HepG2 (cell line): ENCODE measurements around the gene ANKRD44. TPM values are rescaled to one million over a fixed set of nuclear protein-coding genes. Genes with fewer than 3 reads are reported as not detected.
"Not testable (repeated sequence)": the region's sequence is repeated elsewhere in the genome, so short reads cannot be mapped to it uniquely, and the experiment has no call there.

Experiments
- ATAC-seq: fragments of 200-7000 bp; cut with Tn5 transposase; 3 replicates; pipeline ENCODE4 v1.9.1; 2020; ENCODE audit warnings: mild to moderate bottlenecking, moderate library complexity
- BruUV-seq: library from RNA; stranded (reverse); fragments of 400-500 nt; replicated peaks from 2 replicates; lab custom pipeline; 2021; lab: Mats Ljungman, UMichigan
- CTCF ChIA-PET: fragments of 300-600 bp; formaldehyde crosslinking; extraction: SDS; loops from one replicate; lab custom pipeline; 2021; ENCODE audit warnings: low total read pairs, inconsistent platforms, low intra/inter-chr PET ratio; lab: Yijun Ruan, JAX
- POLR2A ChIA-PET: fragments of 350-600 bp; sonication (Branson Sonifier 250); formaldehyde crosslinking; loops from one replicate; lab custom pipeline; 2020; ENCODE audit warnings: antibody characterized with exemption, inconsistent platforms; lab: Yijun Ruan, JAX
- DNase-seq: peaks from one replicate; pipeline ENCODE4 v3.0.0-alpha.2; 2015; ENCODE audit warnings: low spot score
- FAIRE-seq: peaks from 3 replicates; lab custom pipeline; 2011; peaks lifted over from hg19 to GRCh38; lab: Jason Lieb, UNC
- H2AFZ ChIP-seq: one replicate; pipeline ENCODE4 v1.6.1; 2011; ENCODE audit warnings: low read length, inconsistent platforms
- H3K27ac ChIP-seq: fragments of 300-600 bp; 3 replicates; pipeline ENCODE4 v1.8.0; 2011; ENCODE audit warnings: mixed run types, mild to moderate bottlenecking, mixed read lengths, low read length, inconsistent platforms; ENCODE audit not compliant: insufficient read depth; ENCODE audit errors: extremely low read length
- H3K27me3 ChIP-seq, 2 experiments: fragments of 200-600 bp in 1 of 2; 2 replicates in 1 of 2; 3 replicates in 1 of 2; pipeline versions ENCODE4 v1.6.0 to v1.8.0; 2011; ENCODE audit warnings: low read length in 2 of 2, mild to moderate bottlenecking in 2 of 2, moderate library complexity in 2 of 2, inconsistent platforms in 1 of 2; ENCODE audit not compliant: insufficient read depth in 2 of 2, control insufficient read depth in 1 of 2
- H3K36me3 ChIP-seq, 2 experiments: fragments of 200-600 bp in 1 of 2; replicated peaks in 1 of 2; 2 replicates in 1 of 2; 3 replicates in 1 of 2; pipeline versions ENCODE4 v1.5.1 to v1.8.0; 2011; ENCODE audit warnings: low read length in 2 of 2, inconsistent platforms in 1 of 2; ENCODE audit not compliant: insufficient read depth in 2 of 2, control insufficient read depth in 1 of 2
- H3K4me1 ChIP-seq: 2 replicates; pipeline ENCODE4 v1.5.1; 2012; ENCODE audit warnings: low read length, inconsistent platforms; ENCODE audit not compliant: insufficient read depth
- H3K4me2 ChIP-seq: 2 replicates; pipeline ENCODE4 v1.6.0; 2011; ENCODE audit warnings: low read depth, low read length, inconsistent platforms
- H3K4me3 ChIP-seq, 3 experiments: fragments of 200-600 bp in 1 of 3; sonication (generic), shearing (Covaris generic) in 1 of 3; replicated peaks in 1 of 3; 2 replicates each; pipeline ENCODE4 v1.5.1; 2011 to 2016; ENCODE audit warnings: low read length in 3 of 3, inconsistent platforms in 2 of 3, low read depth in 2 of 3, mild to moderate bottlenecking in 2 of 3, control low read depth in 1 of 3, mixed read lengths in 1 of 3; ENCODE audit not compliant: insufficient read depth in 1 of 3
- H3K79me2 ChIP-seq: one replicate; pipeline ENCODE4 v1.6.1; 2011; ENCODE audit warnings: low read length, inconsistent platforms; ENCODE audit not compliant: insufficient read depth
- H3K9ac ChIP-seq: 2 replicates; pipeline ENCODE4 v1.6.0; 2011; ENCODE audit warnings: mild to moderate bottlenecking, low read depth, low read length, inconsistent platforms; ENCODE audit not compliant: insufficient read depth
- H3K9me3 ChIP-seq: 2 replicates; pipeline ENCODE4 v1.5.1; 2012; ENCODE audit warnings: mild to moderate bottlenecking, low read length
- H4K20me1 ChIP-seq: 2 replicates; pipeline ENCODE4 v1.6.0; 2011; ENCODE audit warnings: inconsistent platforms, mild to moderate bottlenecking, low read length, moderate library complexity; ENCODE audit not compliant: insufficient read depth
- FOSL2 ChIP-seq: sonication (generic); formaldehyde crosslinking; IDR thresholded peaks from 2 replicates; pipeline ENCODE4 v1.4.0; 2020; ENCODE audit warnings: missing genetic modification reagents
- FOXC1 ChIP-seq: sonication (generic); formaldehyde crosslinking; IDR thresholded peaks from 2 replicates; pipeline ENCODE4 v1.8.0; 2022; ENCODE audit warnings: mild to moderate bottlenecking, missing genetic modification reagents, borderline replicate concordance
- KMT2A ChIP-seq: sonication (generic); formaldehyde crosslinking; IDR thresholded peaks from 2 replicates; pipeline ENCODE4 v1.4.0; 2020; ENCODE audit warnings: missing genetic modification reagents
- MEIS2 ChIP-seq: sonication (generic); formaldehyde crosslinking; IDR thresholded peaks from 2 replicates; pipeline ENCODE4 v1.9.0; 2021; ENCODE audit warnings: mild to moderate bottlenecking, missing genetic modification reagents
- MXI1 ChIP-seq: IDR thresholded peaks from 3 replicates; pipeline ENCODE4 v1.6.1; 2012; ENCODE audit warnings: low read depth, low read length, inconsistent platforms, borderline replicate concordance
- NCOA2 ChIP-seq: sonication (generic); formaldehyde crosslinking; IDR thresholded peaks from 2 replicates; pipeline ENCODE4 v1.8.0; 2022; ENCODE audit warnings: inconsistent platforms
- NFE2L1 ChIP-seq: sonication (generic); formaldehyde crosslinking; IDR thresholded peaks from 2 replicates; pipeline ENCODE4 v1.4.0; 2020; ENCODE audit warnings: missing genetic modification reagents, mild to moderate bottlenecking, borderline replicate concordance
- TAF1 ChIP-seq: sonication (generic); formaldehyde crosslinking; IDR thresholded peaks from 2 replicates; pipeline ENCODE4 v1.4.0; 2020; ENCODE audit warnings: missing genetic modification reagents
- THRA ChIP-seq: sonication (generic); formaldehyde crosslinking; IDR thresholded peaks from 2 replicates; pipeline ENCODE4 v1.4.0; 2020; ENCODE audit warnings: missing genetic modification reagents, borderline replicate concordance
- ZFP82 ChIP-seq: sonication (generic); formaldehyde crosslinking; IDR thresholded peaks from 2 replicates; pipeline ENCODE4 v1.5.1; 2020; ENCODE audit warnings: mild to moderate bottlenecking, missing genetic modification reagents, borderline replicate concordance
- ZMYM4 ChIP-seq: sonication (generic); formaldehyde crosslinking; IDR thresholded peaks from 2 replicates; pipeline ENCODE4 v1.8.1; 2023; ENCODE audit warnings: mild to moderate bottlenecking, missing genetic modification reagents
- ZNF253 ChIP-seq: sonication (generic); formaldehyde crosslinking; IDR thresholded peaks from 2 replicates; pipeline ENCODE4 v1.8.0; 2022; ENCODE audit warnings: mild to moderate bottlenecking, missing genetic modification reagents, borderline replicate concordance
- ZNF430 ChIP-seq: sonication (generic); formaldehyde crosslinking; IDR thresholded peaks from 2 replicates; pipeline ENCODE4 v1.9.0; 2021; ENCODE audit warnings: mild to moderate bottlenecking, missing genetic modification reagents
- ZNF580 ChIP-seq: IDR thresholded peaks from 2 replicates; pipeline ENCODE4 v1.6.1; 2016; ENCODE audit warnings: low read depth, borderline replicate concordance
- ZNF644 ChIP-seq: IDR thresholded peaks from 2 replicates; pipeline ENCODE4 v1.6.1; 2016; ENCODE audit warnings: low read depth
- ZNF740 ChIP-seq: sonication (generic); formaldehyde crosslinking; IDR thresholded peaks from 2 replicates; pipeline ENCODE4 v1.4.0; 2020; ENCODE audit warnings: missing genetic modification reagents
- WGBS: methylation state at CpG from one replicate; pipeline ENCODE4 v1.1.6; 2017; ENCODE audit warnings: low lambda C conversion rate; 5-methylcytosine and 5-hydroxymethylcytosine counted together
- in situ Hi-C: cut with HindIII; loops from 2 replicates; pipeline ENCODE4 v1.10.0; 2017; ENCODE audit warnings: low pct_unique_long_range_greater_than_20kb; ENCODE audit not compliant: extremely low pct_ligation_motif_present
- intact Hi-C: fragments of 100-400 bp; cut with micrococcal nuclease; formaldehyde crosslinking; loops from one replicate; pipeline ENCODE4 v1.10.0; 2022; ENCODE audit not compliant: unreplicated experiment
- polyA plus RNA-seq, 8 experiments: library from polyadenylated mRNA; depleted of rRNA in 3 of 8; stranded (reverse) in 7 of 8; unstranded in 1 of 8; fragments of >200 nt; fragmentation: Illumina TruSeq in 4 of 8; extraction: Trizol in 4 of 8; gene quantifications; 2 replicates each; pipeline versions ENCODE4 v1.2.1 to v1.2.3, GENCODE V29; 2011 to 2016; ENCODE audit warnings: low read depth in 4 of 8, missing spikeins in 1 of 8, mixed read lengths in 1 of 8; ENCODE audit not compliant: insufficient read depth in 1 of 8
- total RNA-seq, 5 experiments: library from RNA; depleted of rRNA; stranded (reverse); fragments of >200 nt; fragmentation: Illumina TruSeq; extraction: Trizol; gene quantifications; 2 replicates each; pipeline ENCODE4 v1.2.3, GENCODE V29; 2016; ENCODE audit warnings: low read depth in 1 of 5

ANKRD44 gene
- total and polyA plus RNA-seq, 2 of the 13 experiments (the other 11 are each of a cell fraction or from before 2014, with no cell fraction given): 0.04 to 0.11 TPM

GRCh38 chr2:197008741-197009341 lies 301.7 kb downstream of the ANKRD44 start:
- CTCF ChIA-PET: not testable (repeated sequence)

GRCh38 chr2:197007716-197008628 lies 302.6 kb downstream of the ANKRD44 start:
- POLR2A ChIA-PET: no interaction called here
- in situ Hi-C loops (no loop called here), intact Hi-C loops (no loop called here)
- CTCF ChIA-PET: no interaction called here
- Histone ChIP-seq H3K4me1 (peaks cover 11% of the 10 kb centered on the region), H3K36me3 (no peaks in the 10 kb centered on the region), H2AFZ (no peak overlapping the region), H3K27me3 (peaks cover 0 to 8% of the 10 kb centered on the region in 2 experiments; a peak in 1 of 5 replicates), H3K79me2 (no peaks in the 10 kb centered on the region), H3K4me3 (no peak overlapping the region), H3K4me2 (no peak overlapping the region), H3K9me3 (no peaks in the 10 kb centered on the region), H3K9ac (no peak overlapping the region), H4K20me1 (no peaks in the 10 kb centered on the region), H3K27ac (no peak overlapping the region)
- WGBS: 32% methylated on average over 4 of the region's 4 CpGs
- no TSS peak for BruUV-seq
- no peak for DNase-seq
- no peak for FAIRE-seq
- no peak for ATAC-seq
- TF ChIP-seq ZNF580 (CRISPR knock-in tag) (no peak), MEIS2 (CRISPR knock-in tag) (no peak), ZNF740 (CRISPR knock-in tag) (no peak), ZNF644 (CRISPR knock-in tag) (no peak), THRA (CRISPR knock-in tag) (no peak), FOXC1 (no peak), KMT2A (CRISPR knock-in tag) (no peak), ZNF253 (CRISPR knock-in tag) (no peak), TAF1 (CRISPR knock-in tag) (no peak), ZFP82 (no peak), MXI1 (no peak), ZMYM4 (CRISPR knock-in tag) (no peak), NFE2L1 (no peak), ZNF430 (CRISPR knock-in tag) (no peak), NCOA2 (no peak), FOSL2 (CRISPR knock-in tag) (no peak)

More at GRCh38 chr2:197008741-197009341, 301.7 kb downstream of the ANKRD44 start:
- DNase-seq, H3K9ac ChIP-seq, H4K20me1 ChIP-seq, in situ Hi-C loops, H3K4me2 ChIP-seq, POLR2A ChIA-PET, FAIRE-seq, ATAC-seq, H3K79me2 ChIP-seq, H3K36me3 ChIP-seq, BruUV-seq, H3K9me3 ChIP-seq, H3K27ac ChIP-seq, intact Hi-C loops, H3K4me3 ChIP-seq, H3K27me3 ChIP-seq, H2AFZ ChIP-seq: not testable (repeated sequence)
- WGBS: 67% methylated on average over 12 of the region's 13 CpGs
- peaks cover 11% of the 10 kb centered on the region for H3K4me1 ChIP-seq
